HL-60 (cell line): ENCODE results near the gene NDUFV2.
A peak's percentile ranks its signal among the peaks of the same experiment; 100 is the strongest.

ENCODE experiments used
- DNase-seq, 2 experiments: peaks; one replicate each; pipeline ENCODE4 v3.0.0-alpha.2; 2010 to 2020; ENCODE audit warnings: low read depth in 1 of 2, low spot score in 1 of 2
- H3K27ac ChIP-seq: fragments of 250-450 bp; sonication (Bioruptor Pico); replicated peaks from 2 replicates; pipeline ENCODE4 v1.5.1; 2020; ENCODE audit warnings: mild to moderate bottlenecking, moderate library complexity
- H3K27me3 ChIP-seq: fragments of 250-450 bp; sonication (Bioruptor Pico); 2 replicates; pipeline ENCODE4 v1.5.1; 2021; ENCODE audit warnings: mild to moderate bottlenecking, moderate library complexity; ENCODE audit not compliant: insufficient read depth, poor library complexity, severe bottlenecking
- H3K4me3 ChIP-seq: replicated peaks from 2 replicates; pipeline ENCODE4 v1.5.1; 2011; ENCODE audit warnings: mild to moderate bottlenecking, control low read depth, low read length; ENCODE audit not compliant: insufficient read depth
- GABPA ChIP-seq: IDR thresholded peaks from 2 replicates; pipeline ENCODE4 v1.6.1; 2012; ENCODE audit warnings: low read depth
- POLR2AphosphoS5 ChIP-seq: IDR thresholded peaks from 2 replicates; pipeline ENCODE4 v1.6.1; 2012; ENCODE audit warnings: low read depth
- SPI1 ChIP-seq: IDR thresholded peaks from 2 replicates; pipeline ENCODE4 v1.6.1; 2012; ENCODE audit warnings: low read depth, mild to moderate bottlenecking, borderline replicate concordance
- TF ChIP-seq, protein P1 (sequence below): IDR thresholded peaks from 2 replicates; pipeline ENCODE4 v1.6.1; 2012; ENCODE audit warnings: low read depth; ENCODE audit not compliant: insufficient replicate concordance
- TF ChIP-seq, protein P2 (sequence below): IDR thresholded peaks from one replicate; pipeline ENCODE4 v1.5.1; 2011; ENCODE audit warnings: low read length, control low read depth, inconsistent platforms; ENCODE audit not compliant: insufficient read depth

Gene NDUFV2

DNA sequence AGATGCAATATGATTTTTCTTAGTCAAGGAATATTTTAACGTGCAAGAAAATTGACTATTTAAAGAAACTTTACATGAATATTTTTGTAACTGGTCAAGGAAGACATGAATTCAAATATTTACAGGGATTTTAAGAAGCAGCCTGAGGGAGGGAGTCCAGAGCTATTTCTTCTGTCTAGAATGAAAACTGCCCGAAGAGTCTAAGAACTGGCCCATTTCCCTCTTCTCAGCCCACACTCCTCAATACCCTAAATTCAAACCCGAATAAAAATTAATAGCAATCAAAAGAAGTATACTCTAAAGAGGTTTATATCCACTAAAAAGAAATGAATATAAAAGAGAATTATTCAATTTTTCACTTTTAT, 6.5 kb upstream of the NDUFV2 start:
- Histone ChIP-seq H3K27ac (peak overlapping the region; percentile 87), H3K4me3 (no peak overlapping the region), H3K27me3 (no peaks in the 10 kb centered on the region)
- DNase-seq, result no peak
- TF ChIP-seq POLR2AphosphoS5 (no peak), GABPA (0 out of 2 replicates have a peak, but pooled peaks have one; percentile 6), SPI1 (no peak)

DNA sequence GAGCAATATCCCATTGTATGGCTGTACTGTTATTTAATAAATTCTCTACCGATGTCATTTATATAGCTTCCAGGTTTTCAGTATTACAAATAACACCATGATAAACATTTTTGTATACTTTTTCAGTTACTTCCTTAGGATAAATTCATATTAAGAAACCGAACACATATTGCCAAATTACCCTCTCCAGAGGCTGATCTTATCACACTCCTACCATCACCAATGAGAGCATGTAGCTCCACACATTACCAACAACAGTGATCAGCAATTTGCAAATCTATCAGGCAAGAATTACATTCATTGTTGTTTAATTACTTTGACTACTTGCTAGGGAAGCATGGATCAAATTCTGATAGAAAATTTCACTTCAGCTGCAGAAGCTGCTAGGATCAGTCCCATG, 5.8 kb upstream of the NDUFV2 start:
- Histone ChIP-seq H3K27ac (peak overlapping the region; percentile 87), H3K4me3 (no peak overlapping the region), H3K27me3 (no peaks in the 10 kb centered on the region)
- no peak for DNase-seq
- TF ChIP-seq, protein P1, sequence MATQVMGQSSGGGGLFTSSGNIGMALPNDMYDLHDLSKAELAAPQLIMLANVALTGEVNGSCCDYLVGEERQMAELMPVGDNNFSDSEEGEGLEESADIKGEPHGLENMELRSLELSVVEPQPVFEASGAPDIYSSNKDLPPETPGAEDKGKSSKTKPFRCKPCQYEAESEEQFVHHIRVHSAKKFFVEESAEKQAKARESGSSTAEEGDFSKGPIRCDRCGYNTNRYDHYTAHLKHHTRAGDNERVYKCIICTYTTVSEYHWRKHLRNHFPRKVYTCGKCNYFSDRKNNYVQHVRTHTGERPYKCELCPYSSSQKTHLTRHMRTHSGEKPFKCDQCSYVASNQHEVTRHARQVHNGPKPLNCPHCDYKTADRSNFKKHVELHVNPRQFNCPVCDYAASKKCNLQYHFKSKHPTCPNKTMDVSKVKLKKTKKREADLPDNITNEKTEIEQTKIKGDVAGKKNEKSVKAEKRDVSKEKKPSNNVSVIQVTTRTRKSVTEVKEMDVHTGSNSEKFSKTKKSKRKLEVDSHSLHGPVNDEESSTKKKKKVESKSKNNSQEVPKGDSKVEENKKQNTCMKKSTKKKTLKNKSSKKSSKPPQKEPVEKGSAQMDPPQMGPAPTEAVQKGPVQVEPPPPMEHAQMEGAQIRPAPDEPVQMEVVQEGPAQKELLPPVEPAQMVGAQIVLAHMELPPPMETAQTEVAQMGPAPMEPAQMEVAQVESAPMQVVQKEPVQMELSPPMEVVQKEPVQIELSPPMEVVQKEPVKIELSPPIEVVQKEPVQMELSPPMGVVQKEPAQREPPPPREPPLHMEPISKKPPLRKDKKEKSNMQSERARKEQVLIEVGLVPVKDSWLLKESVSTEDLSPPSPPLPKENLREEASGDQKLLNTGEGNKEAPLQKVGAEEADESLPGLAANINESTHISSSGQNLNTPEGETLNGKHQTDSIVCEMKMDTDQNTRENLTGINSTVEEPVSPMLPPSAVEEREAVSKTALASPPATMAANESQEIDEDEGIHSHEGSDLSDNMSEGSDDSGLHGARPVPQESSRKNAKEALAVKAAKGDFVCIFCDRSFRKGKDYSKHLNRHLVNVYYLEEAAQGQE, result no peak
- TF ChIP-seq POLR2AphosphoS5 (no peak), GABPA (no peak), SPI1 (no peak)
- TF ChIP-seq, protein P2, sequence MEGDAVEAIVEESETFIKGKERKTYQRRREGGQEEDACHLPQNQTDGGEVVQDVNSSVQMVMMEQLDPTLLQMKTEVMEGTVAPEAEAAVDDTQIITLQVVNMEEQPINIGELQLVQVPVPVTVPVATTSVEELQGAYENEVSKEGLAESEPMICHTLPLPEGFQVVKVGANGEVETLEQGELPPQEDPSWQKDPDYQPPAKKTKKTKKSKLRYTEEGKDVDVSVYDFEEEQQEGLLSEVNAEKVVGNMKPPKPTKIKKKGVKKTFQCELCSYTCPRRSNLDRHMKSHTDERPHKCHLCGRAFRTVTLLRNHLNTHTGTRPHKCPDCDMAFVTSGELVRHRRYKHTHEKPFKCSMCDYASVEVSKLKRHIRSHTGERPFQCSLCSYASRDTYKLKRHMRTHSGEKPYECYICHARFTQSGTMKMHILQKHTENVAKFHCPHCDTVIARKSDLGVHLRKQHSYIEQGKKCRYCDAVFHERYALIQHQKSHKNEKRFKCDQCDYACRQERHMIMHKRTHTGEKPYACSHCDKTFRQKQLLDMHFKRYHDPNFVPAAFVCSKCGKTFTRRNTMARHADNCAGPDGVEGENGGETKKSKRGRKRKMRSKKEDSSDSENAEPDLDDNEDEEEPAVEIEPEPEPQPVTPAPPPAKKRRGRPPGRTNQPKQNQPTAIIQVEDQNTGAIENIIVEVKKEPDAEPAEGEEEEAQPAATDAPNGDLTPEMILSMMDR, result no peak

DNA sequence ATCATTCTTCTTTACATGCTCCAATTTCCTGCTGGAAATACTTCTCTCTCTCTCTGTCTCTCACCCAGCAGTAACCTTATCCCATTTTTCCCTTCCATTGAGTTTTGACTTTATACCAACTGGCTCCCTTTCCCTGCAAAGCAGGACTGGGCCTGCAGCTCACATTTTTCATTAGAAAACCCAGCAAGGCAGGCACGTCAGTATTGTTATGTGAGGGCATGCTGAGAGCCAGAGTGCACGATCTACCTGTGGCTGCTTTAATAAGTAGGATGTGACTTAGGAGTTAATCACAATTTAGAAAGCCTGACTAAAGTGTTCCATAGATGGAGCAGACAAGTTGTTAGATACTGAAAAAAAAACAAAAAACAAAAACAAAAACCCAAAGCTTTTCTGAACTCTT, 5.2 kb upstream of the NDUFV2 start:
- DNase-seq, result no peak
- H3K4me3 ChIP-seq, result no peak overlapping the region
- no peak for TF ChIP-seq SPI1
- TF ChIP-seq, protein P1, result no peak
- no peak overlapping the region for H3K27ac ChIP-seq
- H3K27me3 ChIP-seq, result no peaks in the 10 kb centered on the region

DNA sequence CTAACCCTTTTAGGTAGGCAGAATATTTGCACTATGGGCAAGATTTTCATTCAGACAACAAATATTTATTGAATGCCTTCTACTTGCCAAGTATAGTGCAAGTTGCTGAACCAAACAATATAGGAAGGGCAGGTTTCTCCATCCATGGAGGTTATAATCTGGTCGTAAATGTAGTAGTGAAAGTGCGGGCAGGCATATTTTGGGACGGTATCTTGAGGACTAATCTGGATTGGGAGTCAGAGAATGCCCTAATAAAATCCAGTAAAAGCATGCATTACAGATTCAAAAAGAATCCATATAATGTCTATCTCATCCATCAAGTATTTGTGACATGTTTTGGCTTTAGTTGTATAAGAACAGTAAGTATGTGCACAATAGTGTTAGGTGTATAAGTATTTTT, 1.7 kb upstream of the NDUFV2 start:
- H3K27me3 ChIP-seq, result no peaks in the 10 kb centered on the region

More for the DNA sequence above, 1.7 kb upstream of the NDUFV2 start:
- H3K27ac ChIP-seq, result no peak overlapping the region; the same call in 1 of the 2 replicates
- TF ChIP-seq GABPA (no peak), SPI1 (no peak), POLR2AphosphoS5 (no peak)
- TF ChIP-seq, protein P2, result no peak
- TF ChIP-seq, protein P1, result no peak
- H3K4me3 ChIP-seq, result no peak overlapping the region
- no peak for DNase-seq
